GM19328 (cell line): ENCODE results near the gene RNF207.

ENCODE experiments used
- ATAC-seq: cut with Tn5 transposase; IDR thresholded peaks from one replicate; pipeline ENCODE4 v1.9.1; 2021; ENCODE audit warnings: mild to moderate bottlenecking, moderate library complexity; ENCODE audit not compliant: unreplicated experiment

RNF207 gene

DNA sequence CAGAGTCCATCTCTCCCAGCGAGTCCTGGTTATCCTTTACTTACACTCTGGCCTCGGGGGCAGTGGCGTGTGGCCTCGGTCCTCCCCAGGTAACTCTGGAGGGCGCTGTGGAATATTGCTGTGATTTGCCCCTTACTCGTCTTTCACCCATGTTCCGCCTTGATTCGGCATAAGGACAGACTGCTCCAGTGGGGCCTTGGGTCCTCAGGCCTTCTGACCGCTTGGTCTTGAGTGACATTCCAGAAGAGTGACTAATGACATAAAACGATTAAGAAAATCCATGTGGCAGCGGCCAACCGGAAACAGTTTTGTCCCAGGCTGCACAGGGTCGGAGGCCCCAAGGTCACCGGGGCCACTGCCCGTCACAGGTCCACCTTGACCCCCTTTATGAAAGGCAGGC lies 18.8 kb downstream of the RNF207 start:
- no peak for ATAC-seq

- ATAC-seq, result no peak
These were observed 19.7 kb downstream of the RNF207 start for GRCh38 chr1:6225651-6226050.

DNA sequence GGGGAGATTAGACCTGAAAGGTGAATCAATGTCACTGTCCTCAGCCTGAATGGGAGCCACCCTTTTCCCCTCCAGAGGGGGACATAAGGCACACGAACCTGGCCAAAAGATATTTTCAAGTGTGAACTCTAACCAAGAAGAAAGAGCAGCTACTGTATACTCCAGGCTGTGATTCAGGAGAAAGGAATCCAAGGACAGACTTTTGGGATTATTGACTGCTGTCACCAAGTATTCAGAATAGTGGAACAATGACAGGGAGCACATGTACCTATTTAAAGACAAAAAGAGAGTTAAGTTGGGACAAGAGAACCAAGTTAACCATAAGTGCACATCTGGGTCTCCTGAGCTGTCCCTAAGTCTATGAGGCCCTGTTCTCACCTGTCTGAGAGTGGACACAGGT lies 27.5 kb downstream of the RNF207 start:
- no peak for ATAC-seq

DNA sequence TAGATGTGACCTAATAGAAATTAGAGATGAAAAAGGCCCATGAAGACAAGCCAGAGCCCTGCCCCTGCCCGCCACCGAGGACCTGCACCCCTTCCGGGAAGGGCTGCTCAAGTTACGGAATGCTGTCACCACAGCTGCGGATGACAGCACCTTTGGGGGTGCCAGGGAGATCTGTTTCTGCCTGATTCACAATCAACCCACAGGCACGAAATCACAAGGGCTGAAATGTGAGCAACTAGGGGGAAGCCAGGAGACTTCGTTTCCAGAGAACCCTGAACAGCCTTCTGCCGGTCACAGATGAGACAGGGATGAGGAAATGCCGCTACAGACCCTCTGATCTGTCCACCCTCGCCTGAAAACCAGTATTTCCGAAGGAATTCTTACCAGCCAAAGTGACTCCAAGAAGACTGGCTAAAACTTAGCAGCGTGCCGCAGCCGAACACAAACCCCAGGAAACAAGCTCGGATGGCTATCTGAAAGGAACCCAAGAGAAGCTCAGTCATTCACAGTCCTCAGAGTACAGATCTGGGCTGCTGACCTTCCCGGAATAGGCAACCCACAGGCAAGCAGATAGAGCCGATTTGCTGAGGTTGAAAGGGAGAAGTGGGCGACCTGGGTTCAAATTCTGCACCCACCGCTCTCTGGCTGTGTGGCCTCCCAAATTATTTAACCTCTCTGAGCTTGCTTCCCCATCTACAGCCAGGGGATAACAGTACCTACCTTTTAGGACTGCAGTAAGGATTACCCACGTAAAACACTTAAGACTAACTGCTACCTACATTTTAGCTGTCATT lies 28.8 kb downstream of the RNF207 start:
- no peak for ATAC-seq

DNA sequence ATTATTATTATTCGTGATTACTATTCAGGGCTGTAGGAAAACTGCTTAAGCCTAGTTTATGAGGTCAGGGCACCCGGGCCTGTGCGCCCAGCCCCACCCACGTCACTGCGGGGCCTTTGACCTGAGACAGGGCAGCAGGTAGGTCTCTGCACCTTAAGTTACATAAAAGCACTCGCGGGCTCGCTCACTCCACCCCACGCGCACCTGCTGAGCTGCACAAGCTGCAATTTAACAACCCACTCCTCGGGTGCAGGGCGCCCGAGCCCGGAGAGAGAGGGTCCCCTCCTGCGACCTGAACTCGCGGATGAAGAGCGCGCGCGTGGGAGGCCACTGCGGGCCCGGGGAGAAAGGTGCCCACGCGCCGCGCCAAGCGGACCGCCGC lies 29.4 kb downstream of the RNF207 start:
- no peak for ATAC-seq

GRCh38 chr1:6237093-6237492 lies 31.2 kb downstream of the RNF207 start:
- ATAC-seq, result no peak

DNA sequence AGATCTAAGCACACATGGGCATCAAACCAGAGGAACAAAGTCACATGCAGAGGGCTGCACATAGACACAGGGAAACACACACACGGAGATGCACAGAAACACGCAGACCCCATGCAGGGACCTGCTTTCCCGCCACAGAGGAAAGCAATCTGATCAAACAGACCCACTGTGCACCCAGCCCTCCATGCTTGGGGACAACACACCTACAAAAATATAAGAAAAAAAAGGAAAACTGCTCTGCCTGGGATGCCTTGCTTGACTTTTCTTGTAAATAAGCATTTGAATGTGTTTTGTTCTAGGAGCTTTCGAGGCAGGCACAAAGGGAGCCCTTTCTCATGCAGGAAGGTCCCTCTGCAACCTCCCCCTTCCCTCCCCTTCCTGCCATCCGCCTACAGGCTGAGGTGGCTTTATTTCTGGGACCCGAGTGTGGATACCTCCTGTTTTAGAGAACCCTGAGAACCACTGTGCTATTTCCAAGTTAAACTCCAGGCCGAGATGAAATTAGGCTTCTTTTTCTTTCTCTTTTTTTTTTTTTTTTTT lies 33.4 kb downstream of the RNF207 start:
- no peak for ATAC-seq

- ATAC-seq, result no peak
These were observed 34.2 kb downstream of the RNF207 start for GRCh38 chr1:6239950-6240768.

GRCh38 chr1:6241107-6241886 lies 35.4 kb downstream of the RNF207 start:
- no peak for ATAC-seq

DNA sequence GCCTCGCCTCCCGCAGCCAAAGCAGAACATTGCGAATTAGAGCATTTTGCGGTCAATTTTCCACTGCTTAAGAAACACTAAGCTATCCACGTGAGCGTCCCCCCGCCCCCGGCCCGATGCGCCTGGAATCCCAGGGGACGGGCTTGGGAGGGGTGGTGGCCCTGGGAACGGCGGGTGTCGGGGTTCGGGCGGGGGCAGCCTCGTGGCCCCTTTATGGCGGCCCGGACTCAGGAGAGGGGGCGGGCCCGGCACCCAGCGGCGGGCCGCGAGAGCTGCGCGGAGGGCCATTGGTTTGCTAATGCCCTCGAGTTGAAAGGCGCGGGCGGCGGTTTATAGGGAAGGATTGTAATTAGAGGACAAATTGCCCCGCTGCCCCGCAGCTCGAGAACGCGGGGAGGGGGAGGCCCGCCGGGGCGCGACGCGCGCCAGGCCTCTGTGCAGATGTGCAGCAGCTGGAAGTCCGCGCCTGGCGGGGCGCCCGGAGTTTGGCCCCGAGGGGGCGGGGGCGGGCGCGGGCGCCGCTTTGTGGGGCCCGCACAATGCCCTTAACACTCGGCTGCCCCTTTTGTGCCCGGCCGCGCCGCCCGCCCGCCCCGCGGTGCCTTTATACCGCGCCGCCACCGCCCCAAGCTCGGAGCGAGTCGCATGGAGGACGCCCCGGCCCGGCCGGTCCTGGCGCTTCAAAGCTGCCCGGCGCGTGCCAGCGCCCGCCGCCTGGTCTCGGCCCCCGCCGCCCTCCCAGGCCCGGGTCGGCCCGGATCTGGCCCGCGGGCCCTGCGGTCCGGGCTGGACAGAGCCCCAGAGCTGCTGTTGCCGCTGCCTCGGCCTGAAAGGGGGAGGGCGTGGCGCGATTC lies 36.2 kb downstream of the RNF207 start:
- no peak for ATAC-seq

GRCh38 chr1:6243053-6243834 lies 37.3 kb downstream of the RNF207 start:
- ATAC-seq, result no peak

DNA sequence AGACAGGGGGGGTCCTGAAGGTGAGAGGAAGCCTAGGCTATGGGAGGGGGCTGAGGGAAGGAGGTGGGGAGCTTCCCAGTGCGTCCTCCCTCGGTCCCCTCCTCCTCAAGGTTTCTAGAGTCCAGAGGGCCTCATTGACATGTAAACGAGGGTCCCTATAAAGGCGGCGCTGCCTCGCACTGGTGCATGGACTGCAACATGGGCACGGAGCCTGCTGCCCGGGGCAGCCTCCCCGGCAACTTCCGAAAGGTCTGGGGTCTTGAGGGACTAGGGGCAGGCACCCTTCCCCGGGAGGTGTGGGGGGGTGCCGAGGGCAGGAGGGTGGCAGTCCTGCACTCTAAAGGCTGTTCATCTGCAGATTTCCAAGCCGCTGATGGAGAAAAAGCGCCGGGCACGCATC lies 38.1 kb downstream of the RNF207 start, which contains the start of gene HES3:
TSS of gene HES3 (plus strand) at position 187 of the 400 bp plus-strand sequence. CDS start at position 374, 187 bp downstream.
- no peak for ATAC-seq

DNA sequence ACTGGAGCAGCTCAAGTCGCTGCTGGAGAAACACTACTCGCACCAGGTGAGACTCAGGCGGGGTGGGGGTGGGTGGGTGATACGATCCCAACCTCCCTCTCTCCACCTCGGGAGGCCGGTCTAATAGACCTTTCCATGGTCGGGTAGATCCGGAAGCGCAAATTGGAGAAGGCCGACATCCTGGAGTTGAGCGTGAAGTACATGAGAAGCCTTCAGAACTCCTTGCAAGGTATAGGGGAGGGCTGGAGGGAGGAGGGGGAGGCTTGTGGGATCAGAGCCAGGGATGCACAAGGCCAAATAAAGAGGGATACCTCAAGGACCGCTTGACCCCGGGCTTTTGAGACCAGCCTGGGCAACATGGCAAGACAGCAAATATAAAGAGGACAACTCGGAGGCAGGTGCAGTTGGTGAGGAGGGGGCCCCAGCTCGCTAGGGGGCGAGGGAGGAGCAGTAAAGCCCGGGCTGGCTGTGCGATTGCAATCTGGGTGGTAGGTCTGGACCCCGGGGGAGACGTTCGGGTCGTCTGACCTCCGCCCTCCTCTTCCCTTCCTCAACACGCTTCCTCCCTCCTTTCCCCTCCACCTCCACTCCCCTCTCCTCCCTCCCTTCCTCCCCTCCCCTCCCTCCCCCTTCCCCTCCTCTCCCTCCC lies 38.6 kb downstream of the RNF207 start:
- ATAC-seq, result no peak

DNA sequence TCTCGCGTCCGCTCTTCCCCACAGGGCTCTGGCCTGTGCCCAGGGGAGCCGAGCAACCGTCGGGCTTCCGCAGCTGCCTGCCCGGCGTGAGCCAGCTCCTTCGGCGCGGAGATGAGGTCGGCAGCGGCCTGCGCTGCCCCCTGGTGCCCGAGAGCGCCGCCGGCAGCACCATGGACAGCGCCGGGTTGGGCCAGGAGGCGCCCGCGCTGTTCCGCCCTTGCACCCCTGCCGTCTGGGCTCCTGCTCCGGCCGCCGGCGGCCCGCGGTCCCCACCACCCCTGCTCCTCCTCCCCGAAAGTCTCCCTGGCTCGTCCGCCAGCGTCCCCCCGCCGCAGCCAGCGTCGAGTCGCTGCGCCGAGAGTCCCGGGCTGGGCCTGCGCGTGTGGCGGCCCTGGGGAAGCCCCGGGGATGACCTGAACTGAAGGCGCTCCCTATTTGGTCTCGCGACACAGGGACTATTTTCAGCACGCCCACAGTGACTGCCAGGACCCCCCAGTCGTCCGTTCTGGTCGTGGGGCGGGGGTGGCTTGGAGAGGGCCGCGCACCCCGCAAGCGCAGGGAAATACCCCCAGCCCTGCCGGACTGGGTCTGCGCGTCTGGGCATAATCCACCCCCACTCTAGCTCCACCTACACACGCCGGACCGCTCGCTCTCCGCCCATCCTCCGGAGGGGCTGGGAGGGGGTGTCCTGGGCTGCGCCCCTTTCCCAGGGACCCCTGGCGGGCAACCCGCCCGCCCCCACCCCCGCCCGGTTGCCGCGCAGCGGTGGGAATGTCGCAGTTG lies 39.4 kb downstream of the RNF207 start:
- no peak for ATAC-seq

GRCh38 chr1:6245869-6246496 lies 40.1 kb downstream of the RNF207 start:
- no peak for ATAC-seq

GRCh38 chr1:6246497-6247467 lies 40.9 kb downstream of the RNF207 start:
- ATAC-seq, result no peak
